Tibial artery (tissue), 4 donors: ENCODE results near the gene EPC1.
"Not testable (repeated sequence)": the region's sequence is repeated elsewhere in the genome, so short reads cannot be mapped to it uniquely, and the experiment has no call there.

Source experiments
- DNase-seq, 2 donors: peaks; one replicate each; pipeline ENCODE4 v3.0.0-alpha.2; 2019
- H3K27ac ChIP-seq, 2 donors: fragments of 200-600 bp; sonication (generic) in 1 of 2; 1 replicate in 1 of 2; 2 replicates in 1 of 2; pipeline ENCODE4 v1.5.1; 2018 to 2019; ENCODE audit warnings: mild to moderate bottlenecking in 1 of 2
- H3K27me3 ChIP-seq, 2 donors: fragments of 200-600 bp; sonication (generic) in 1 of 2; one replicate each; pipeline versions ENCODE4 v1.5.1 to v1.6.0; 2016 to 2019
- H3K36me3 ChIP-seq, 3 donors: fragments of 200-600 bp; sonication (generic) in 2 of 3; one replicate each; pipeline ENCODE4 v1.5.1; 2016 to 2019; ENCODE audit warnings: mild to moderate bottlenecking in 2 of 3
- H3K4me1 ChIP-seq, 4 donors: fragments of 200-600 bp; sonication (generic) in 2 of 4; 1 replicate in 3 of 4; 2 replicates in 1 of 4; pipeline ENCODE4 v1.5.1; 2016 to 2019
- H3K4me3 ChIP-seq, 2 donors: fragments of 200-600 bp; sonication (generic) in 1 of 2; 1 replicate in 1 of 2; 2 replicates in 1 of 2; pipeline ENCODE4 v1.5.1; 2018 to 2019; ENCODE audit warnings: mild to moderate bottlenecking in 2 of 2
- H3K9me3 ChIP-seq, 3 donors: fragments of 200-600 bp; sonication (generic) in 1 of 3; one replicate each; pipeline ENCODE4 v1.5.1; 2016 to 2019
- CTCF ChIP-seq, 2 experiments: fragments of 200-600 bp in 1 of 2; fragments of 450-650 bp in 1 of 2; IDR thresholded peaks; one replicate each; pipeline ENCODE4 v1.5.1; 2017 to 2019; ENCODE audit warnings: antibody characterized with exemption in 2 of 2, mild to moderate bottlenecking in 1 of 2, moderate library complexity in 1 of 2
- intact Hi-C: fragments of 100-400 bp; cut with DNase I; formaldehyde crosslinking; loops from one replicate; pipeline ENCODE4 v1.15.0; 2023; ENCODE audit warnings: low total_unique reads

The EPC1 gene

GRCh38 chr10:32367793-32368453 lies 21.0 kb upstream of the EPC1 start:
- no peaks in the 10 kb centered on the region for H3K36me3 ChIP-seq
- H3K27ac ChIP-seq, result peak overlapping the region in 1 of 2 donors; percentile 43
- no peaks in the 10 kb centered on the region for H3K9me3 ChIP-seq
- peaks cover 0 to 73% (median 20%) of the 10 kb centered on the region in 4 donors for H3K4me1 ChIP-seq
- intact Hi-C loops, result loop anchor here (5.0 to 10.0 kb wide), 2 partner anchors 111 to 173 kb away; no protein-coding TSS in a partner anchor
- H3K4me3 ChIP-seq, result no peak overlapping the region
- no peaks in the 10 kb centered on the region for H3K27me3 ChIP-seq
- TF ChIP-seq CTCF (IDR thresholded peaks at IDR 0.05), result peak; percentile 75 to 80
- DNase-seq, result peak; percentile 55 to 81

- Histone ChIP-seq H3K27ac (no peak overlapping the region), H3K4me1 (peaks cover 0 to 72% (median 28%) of the 10 kb centered on the region in 4 donors)
- intact Hi-C loops, result loop anchor here (5.0 to 10.0 kb wide), 2 partner anchors 109 to 172 kb away; no protein-coding TSS in a partner anchor
Observed at GRCh38 chr10:32366588-32366987, 19.6 kb upstream of the EPC1 start.

GRCh38 chr10:32366111-32366510 lies 19.2 kb upstream of the EPC1 start:
- Histone ChIP-seq H3K9me3 (no peaks in the 10 kb centered on the region), H3K4me1 (peaks cover 0 to 72% (median 24%) of the 10 kb centered on the region in 4 donors), H3K4me3 (no peak overlapping the region), H3K36me3 (no peaks in the 10 kb centered on the region), H3K27ac (no peak overlapping the region), H3K27me3 (no peaks in the 10 kb centered on the region)
- DNase-seq, result no peak
- no peak for TF ChIP-seq CTCF (IDR thresholded peaks at IDR 0.05)
- intact Hi-C loops, result loop anchor here (5.0 to 10.0 kb wide), 2 partner anchors 109 to 171 kb away; no protein-coding TSS in a partner anchor

More at GRCh38 chr10:32366588-32366987, 19.6 kb upstream of the EPC1 start:
- Histone ChIP-seq H3K9me3 (no peaks in the 10 kb centered on the region), H3K4me3 (no peak overlapping the region), H3K27me3 (no peaks in the 10 kb centered on the region), H3K36me3 (no peaks in the 10 kb centered on the region)
- DNase-seq, result no peak
- TF ChIP-seq CTCF (IDR thresholded peaks at IDR 0.05), result no peak

- intact Hi-C loops, result loop anchor here (5.0 to 10.0 kb wide), 2 partner anchors 108 to 171 kb away; no protein-coding TSS in a partner anchor
- not testable (repeated sequence) for DNase-seq
- H3K4me1 ChIP-seq, result peaks cover 0 to 72% (median 22%) of the 10 kb centered on the region in 4 donors
Observed at GRCh38 chr10:32365404-32365803, 18.4 kb upstream of the EPC1 start.

GRCh38 chr10:32362571-32362970 lies 15.6 kb upstream of the EPC1 start:
- Histone ChIP-seq H3K27ac (no peak overlapping the region), H3K4me1 (peaks cover 0 to 44% (median 14%) of the 10 kb centered on the region in 4 donors), H3K4me3 (no peak overlapping the region), H3K9me3 (no peaks in the 10 kb centered on the region), H3K27me3 (no peaks in the 10 kb centered on the region), H3K36me3 (no peaks in the 10 kb centered on the region)
- intact Hi-C loops, result loop anchor here (10.0 kb wide), 1 partner anchor 168 kb away; no protein-coding TSS in a partner anchor
- DNase-seq, result no peak
- TF ChIP-seq CTCF (IDR thresholded peaks at IDR 0.05), result no peak

More at GRCh38 chr10:32365404-32365803, 18.4 kb upstream of the EPC1 start:
- not testable (repeated sequence) for H3K4me3 ChIP-seq, H3K27ac ChIP-seq, H3K36me3 ChIP-seq, H3K9me3 ChIP-seq, H3K27me3 ChIP-seq

GRCh38 chr10:32360884-32361283 lies 13.9 kb upstream of the EPC1 start:
- H3K27me3 ChIP-seq, result no peaks in the 10 kb centered on the region
- H3K27ac ChIP-seq, result no peak overlapping the region
- TF ChIP-seq CTCF (IDR thresholded peaks at IDR 0.05), result no peak
- no peaks in the 10 kb centered on the region for H3K9me3 ChIP-seq
- H3K36me3 ChIP-seq, result no peaks in the 10 kb centered on the region
- H3K4me3 ChIP-seq, result no peak overlapping the region
- DNase-seq, result no peak
- H3K4me1 ChIP-seq, result peaks cover 0 to 32% (median 9%) of the 10 kb centered on the region in 4 donors
- intact Hi-C loops, result loop anchor here (10.0 kb wide), 1 partner anchor 166 kb away; no protein-coding TSS in a partner anchor
